ENCODE results near the gene ZDHHC5. TPM values are rescaled to one million over a fixed set of nuclear protein-coding genes. Genes with fewer than 3 reads are reported as not detected.

ZDHHC5 gene
- total and polyA plus RNA-seq, 12 donors, result 22.3 to 56.5 (median 39.9) TPM

- peak overlapping the region in 1 of 10 donors; percentile 10 for H3K4me3 ChIP-seq
- H3K9me3 ChIP-seq, result no peaks in the 10 kb centered on the region
- no peak for TF ChIP-seq CTCF (IDR thresholded peaks at IDR 0.05)
- H3K36me3 ChIP-seq, result no peaks in the 10 kb centered on the region
- H3K4me1 ChIP-seq, result peaks cover 3 to 72% (median 55%) of the 10 kb centered on the region in 9 donors
- 7% methylated on average over 23 of the region's 23 CpGs for WGBS, 2 donors
- intact Hi-C loops (cut with DNase I), result loop anchor here in 9 of 10 donors (2.0 to 10.0 kb wide), 7 partner anchors 78 to 868 kb away; no protein-coding TSS in a partner anchor
- no peak for DNase-seq
- no peak for ATAC-seq
- peak overlapping the region in 4 of 10 donors; percentile 21 to 68 (median 54) for H3K27ac ChIP-seq
- peaks cover 0 to 69% (median 50%) of the 10 kb centered on the region in 7 donors for H3K27me3 ChIP-seq
These were observed 21.1 kb upstream of the ZDHHC5 start for GRCh38 chr11:57646799-57647303.

- no peak for TF ChIP-seq CTCF (IDR thresholded peaks at IDR 0.05)
- DNase-seq (no peak), ATAC-seq (no peak)
- H3K27me3 ChIP-seq, result peaks cover 0 to 70% (median 50%) of the 10 kb centered on the region in 7 donors
- no peaks in the 10 kb centered on the region for H3K36me3 ChIP-seq
- 3% methylated on average over 10 of the region's 10 CpGs for WGBS, 2 donors
- H3K27ac ChIP-seq, result no peak overlapping the region
- intact Hi-C loops (cut with DNase I), result loop anchor here in 9 of 10 donors (2.0 to 10.0 kb wide), 7 partner anchors 79 to 867 kb away; no protein-coding TSS in a partner anchor
- H3K4me3 ChIP-seq, result no peak overlapping the region
- H3K9me3 ChIP-seq, result no peaks in the 10 kb centered on the region
- peaks cover 3 to 69% (median 55%) of the 10 kb centered on the region in 9 donors for H3K4me1 ChIP-seq
These were observed 20.5 kb upstream of the ZDHHC5 start for GRCh38 chr11:57647372-57647771.

GRCh38 chr11:57647960-57648800 lies 19.7 kb upstream of the ZDHHC5 start:
- Histone ChIP-seq H3K27ac (no peak overlapping the region), H3K36me3 (no peaks in the 10 kb centered on the region), H3K9me3 (no peaks in the 10 kb centered on the region), H3K4me3 (peak overlapping the region in 7 of 10 donors; percentile 27 to 57 (median 44)), H3K27me3 (peaks cover 0 to 70% (median 50%) of the 10 kb centered on the region in 7 donors), H3K4me1 (peaks cover 3 to 75% (median 55%) of the 10 kb centered on the region in 9 donors)
- 5 to 8% methylated on average over 13 of the region's 13 CpGs for WGBS, 2 donors
- intact Hi-C loops (cut with DNase I), result loop anchor here in 9 of 10 donors (2.0 to 10.0 kb wide), 7 partner anchors 79 to 867 kb away; no protein-coding TSS in a partner anchor
- no peak for ATAC-seq
- no peak for DNase-seq
- no peak for TF ChIP-seq CTCF (IDR thresholded peaks at IDR 0.05)
